IMR-90 (cell line): ENCODE data around the gene PRKRIP1. TPM values are rescaled to one million over a fixed set of nuclear protein-coding genes. Genes with fewer than 3 reads are reported as not detected.

Experiments
- ATAC-seq: fragments of 200-7000 bp; cut with Tn5 transposase; 2 replicates; pipeline ENCODE4 v1.9.1; 2020; ENCODE audit warnings: low read depth, mild to moderate bottlenecking, moderate library complexity
- BruUV-seq: library from RNA; stranded (reverse); fragments of 400-500 nt; replicated peaks from 2 replicates; lab custom pipeline; 2021; lab: Mats Ljungman, UMichigan
- CTCF ChIA-PET: fragments of 300-600 bp; formaldehyde crosslinking; extraction: SDS; loops from one replicate; lab custom pipeline; 2021; ENCODE audit warnings: antibody characterized with exemption; lab: Yijun Ruan, JAX
- POLR2A ChIA-PET: fragments of 300-600 bp; sonication (Branson Sonifier 250); formaldehyde crosslinking; loops from one replicate; lab custom pipeline; 2022; ENCODE audit warnings: antibody characterized with exemption; ENCODE audit not compliant: unreplicated experiment; lab: Charles Lee
- DNase-seq: peaks from one replicate; pipeline ENCODE4 v3.0.0; 2013
- H2AFZ ChIP-seq: replicated peaks from 2 replicates; pipeline ENCODE3; 2013; ENCODE audit warnings: low read length, mild to moderate bottlenecking; ENCODE audit not compliant: poor library complexity
- H2AK5ac ChIP-seq: 2 replicates; pipeline ENCODE4 v1.6.1; 2013; ENCODE audit warnings: low read depth, low read length, inconsistent platforms
- H2AK9ac ChIP-seq: replicated peaks from 2 replicates; pipeline ENCODE3; 2013; ENCODE audit warnings: mild to moderate bottlenecking, low read depth, low read length, moderate library complexity; ENCODE audit not compliant: poor library complexity
- H2BK120ac ChIP-seq: 2 replicates; pipeline ENCODE4 v1.6.1; 2013; ENCODE audit warnings: low read depth, low read length, inconsistent platforms
- H2BK15ac ChIP-seq: 3 replicates; pipeline ENCODE4 v1.6.1; 2013; ENCODE audit warnings: low read depth, low read length, inconsistent platforms
- H2BK20ac ChIP-seq: 2 replicates; pipeline ENCODE4 v1.6.1; 2013; ENCODE audit warnings: low read depth, mild to moderate bottlenecking, inconsistent platforms, low read length, moderate library complexity
- H2BK5ac ChIP-seq: 2 replicates; pipeline ENCODE4 v1.6.1; 2013; ENCODE audit warnings: mild to moderate bottlenecking, low read depth, low read length, inconsistent platforms; ENCODE audit not compliant: poor library complexity, severe bottlenecking
- H3K14ac ChIP-seq: replicated peaks from 2 replicates; pipeline ENCODE4 v1.6.1; 2013; ENCODE audit warnings: low read depth, low read length, inconsistent platforms
- H3K18ac ChIP-seq: 2 replicates; pipeline ENCODE4 v1.6.1; 2013; ENCODE audit warnings: low read depth, low read length, control low read depth
- H3K23ac ChIP-seq: 2 replicates; pipeline ENCODE4 v1.6.1; 2013; ENCODE audit warnings: low read depth, low read length, inconsistent platforms
- H3K27ac ChIP-seq: 2 replicates; pipeline ENCODE4 v1.5.1; 2013; ENCODE audit warnings: mild to moderate bottlenecking, control low read depth, low read length; ENCODE audit not compliant: insufficient read depth
- H3K27me3 ChIP-seq: 2 replicates; pipeline ENCODE4 v1.6.1; 2013; ENCODE audit warnings: low read length; ENCODE audit not compliant: control insufficient read depth, insufficient read depth
- H3K36me3 ChIP-seq: 2 replicates; pipeline ENCODE4 v1.6.1; 2013; ENCODE audit warnings: low read length, mixed read lengths; ENCODE audit not compliant: control insufficient read depth, insufficient read depth
- H3K4ac ChIP-seq: 2 replicates; pipeline ENCODE4 v1.6.1; 2013; ENCODE audit warnings: low read depth, low read length, inconsistent platforms
- H3K4me1 ChIP-seq: 2 replicates; pipeline ENCODE4 v1.6.1; 2013; ENCODE audit warnings: low read length, mixed read lengths; ENCODE audit not compliant: control insufficient read depth, insufficient read depth
- H3K4me2 ChIP-seq: 2 replicates; pipeline ENCODE4 v1.6.1; 2013; ENCODE audit warnings: low read depth, mild to moderate bottlenecking, control low read depth, low read length, moderate library complexity
- H3K4me3 ChIP-seq: 2 replicates; pipeline ENCODE4 v1.5.1; 2013; ENCODE audit warnings: low read depth, mild to moderate bottlenecking, control low read depth, low read length, moderate library complexity; ENCODE audit not compliant: insufficient read depth
- H3K56ac ChIP-seq: 2 replicates; pipeline ENCODE4 v1.6.1; 2013; ENCODE audit warnings: low read length, inconsistent platforms; ENCODE audit not compliant: insufficient read depth; ENCODE audit errors: extremely low read depth
- H3K79me1 ChIP-seq, 2 experiments: 2 replicates each; pipeline ENCODE4 v1.6.1; 2013; ENCODE audit warnings: low read length in 2 of 2, inconsistent platforms in 1 of 2, low read depth in 1 of 2
- H3K9ac ChIP-seq: 2 replicates; pipeline ENCODE4 v1.6.1; 2013; ENCODE audit warnings: low read depth, low read length, control low read depth
- H3K9me1 ChIP-seq: 2 replicates; pipeline ENCODE4 v1.6.1; 2013; ENCODE audit warnings: low read length, inconsistent platforms; ENCODE audit not compliant: insufficient read depth
- H3K9me3 ChIP-seq: 2 replicates; pipeline ENCODE4 v1.6.1; 2013; ENCODE audit warnings: low read length; ENCODE audit not compliant: control insufficient read depth, insufficient read depth
- H4K20me1 ChIP-seq: 2 replicates; pipeline ENCODE4 v1.6.1; 2013; ENCODE audit warnings: low read length, inconsistent platforms; ENCODE audit not compliant: insufficient read depth
- H4K5ac ChIP-seq: 2 replicates; pipeline ENCODE4 v1.6.1; 2013; ENCODE audit warnings: mild to moderate bottlenecking, low read depth, low read length, control low read depth
- H4K8ac ChIP-seq, 2 experiments: 2 replicates each; pipeline ENCODE4 v1.6.1; 2013; ENCODE audit warnings: low read depth in 2 of 2, low read length in 2 of 2, control low read depth in 1 of 2, inconsistent platforms in 1 of 2
- H4K91ac ChIP-seq: 2 replicates; pipeline ENCODE4 v1.6.1; 2013; ENCODE audit warnings: low read depth, low read length, inconsistent platforms; ENCODE audit not compliant: insufficient read depth
- BHLHE40 ChIP-seq: fragments of 150-350 bp; IDR thresholded peaks from 2 replicates; pipeline ENCODE4 v1.6.1; 2016; ENCODE audit warnings: mild to moderate bottlenecking, low read depth, low read length
- CEBPB ChIP-seq: IDR thresholded peaks from 2 replicates; pipeline ENCODE4 v1.6.1; 2012; ENCODE audit warnings: low read depth, low read length, improper control_type of control experiment
- CHD1 ChIP-seq: IDR thresholded peaks from 2 replicates; pipeline ENCODE4 v1.6.1; 2012; ENCODE audit warnings: low read depth, low read length, improper control_type of control experiment
- CTCF ChIP-seq: conservative IDR thresholded peaks from 2 replicates; pipeline ENCODE4 v1.5.1; 2012; ENCODE audit warnings: mild to moderate bottlenecking, low read depth, low read length, improper control_type of control experiment
- ELK1 ChIP-seq: fragments of 150-350 bp; IDR thresholded peaks from 2 replicates; pipeline ENCODE4 v1.6.1; 2016; ENCODE audit warnings: low read depth, mild to moderate bottlenecking, low read length, moderate library complexity, borderline replicate concordance
- FOS ChIP-seq: fragments of 150-350 bp; IDR thresholded peaks from 2 replicates; pipeline ENCODE4 v1.6.1; 2016; ENCODE audit warnings: low read depth, low read length
- MAFK ChIP-seq: IDR thresholded peaks from 2 replicates; pipeline ENCODE4 v1.6.1; 2012; ENCODE audit warnings: low read depth, low read length, improper control_type of control experiment
- MAZ ChIP-seq: IDR thresholded peaks from 2 replicates; pipeline ENCODE4 v1.6.1; 2012; ENCODE audit warnings: low read depth, mild to moderate bottlenecking, low read length, improper control_type of control experiment, moderate library complexity, borderline replicate concordance
- MXI1 ChIP-seq: IDR thresholded peaks from 2 replicates; pipeline ENCODE4 v1.6.1; 2012; ENCODE audit warnings: low read depth, mild to moderate bottlenecking, low read length, moderate library complexity, borderline replicate concordance
- NFE2L2 ChIP-seq: fragments of 150-350 bp; IDR thresholded peaks from 2 replicates; pipeline ENCODE4 v1.6.1; 2016; ENCODE audit warnings: low read depth, mild to moderate bottlenecking, low read length
- POLR2A ChIP-seq: IDR thresholded peaks from 2 replicates; pipeline ENCODE4 v1.6.1; 2012; ENCODE audit warnings: mild to moderate bottlenecking, low read depth, low read length
- RAD21 ChIP-seq: IDR thresholded peaks from 2 replicates; pipeline ENCODE4 v1.6.1; 2012; ENCODE audit warnings: low read length, improper control_type of control experiment
- RCOR1 ChIP-seq: IDR thresholded peaks from 2 replicates; pipeline ENCODE4 v1.6.1; 2012; ENCODE audit warnings: mild to moderate bottlenecking, low read length, improper control_type of control experiment; ENCODE audit not compliant: insufficient replicate concordance
- RFX5 ChIP-seq: IDR thresholded peaks from 2 replicates; pipeline ENCODE4 v1.8.0; 2012; ENCODE audit warnings: low read depth, mild to moderate bottlenecking, low read length, moderate library complexity
- SMC3 ChIP-seq: fragments of 150-350 bp; IDR thresholded peaks from 2 replicates; pipeline ENCODE4 v1.6.1; 2016; ENCODE audit warnings: low read depth, mild to moderate bottlenecking, antibody characterized with exemption, low read length, moderate library complexity
- WGBS, 2 experiments: methylation state at CpG; one replicate each; pipeline versions ENCODE4 v1.1.5 to v1.1.7; 2013; ENCODE audit warnings: missing lambda C conversion rate in 2 of 2; ENCODE audit not compliant: insufficient read length in 1 of 2; ENCODE audit errors: extremely low coverage in 2 of 2; 5-methylcytosine and 5-hydroxymethylcytosine counted together
- dilution Hi-C: fragments of 300-500 bp; cut with HindIII; formaldehyde crosslinking; loops from one replicate; pipeline ENCODE4 v1.14.3; 2018; ENCODE audit warnings: low sequenced_read_pairs; ENCODE audit not compliant: unreplicated experiment
- in situ Hi-C: fragments of 300-500 bp; cut with MboI; formaldehyde crosslinking; loops from 3 replicates; pipeline ENCODE4 v1.14.3; 2019; ENCODE audit warnings: low sequenced_read_pairs, inconsistent platforms, mixed read lengths
- intact Hi-C: fragments of 100-400 bp; cut with micrococcal nuclease; formaldehyde crosslinking; loops from 2 replicates; pipeline ENCODE4 v1.10.0; 2022
- polyA plus RNA-seq, 3 experiments: library from polyadenylated mRNA; depleted of rRNA; stranded (reverse); fragments of >200 nt; gene quantifications; 2 replicates each; pipeline ENCODE4 v1.2.3, GENCODE V29; 2012; ENCODE audit warnings: low replicate concordance in 1 of 3
- total RNA-seq: library from RNA; depleted of rRNA; stranded (reverse); fragments of >200 nt; gene quantifications from 2 replicates; pipeline ENCODE4 v1.2.3, GENCODE V29; 2012
- TF ChIP-seq, protein P1 (sequence below): fragments of 150-350 bp; IDR thresholded peaks from 2 replicates; pipeline ENCODE4 v1.6.1; 2017; ENCODE audit warnings: mild to moderate bottlenecking, antibody characterized with exemption, low read length, low read depth

PRKRIP1 gene
- total and polyA plus RNA-seq, 2 of the 4 experiments (the other 2 are of a cell fraction): 6.5 to 21.6 TPM

GRCh38 chr7:102424787-102425218 lies 28.6 kb downstream of the PRKRIP1 start:
- DNase-seq (no peak), ATAC-seq (no peak)
- Histone ChIP-seq H3K9me1 (no peaks in the 10 kb centered on the region), H3K9ac (no peak overlapping the region), H4K20me1 (no peaks in the 10 kb centered on the region; the same call in none of the 2 replicates), H2BK15ac (no peak overlapping the region), H3K4me2 (no peak overlapping the region), H4K5ac (no peak overlapping the region), H3K9me3 (no peaks in the 10 kb centered on the region), H3K23ac (no peak overlapping the region), H3K18ac (no peak overlapping the region), H3K4me1 (no peaks in the 10 kb centered on the region), H2AK5ac (no peak overlapping the region), H2BK5ac (no peak overlapping the region), H3K14ac (no peak overlapping the region), H4K8ac (no peak overlapping the region), H2BK120ac (no peak overlapping the region), H3K27ac (no peak overlapping the region), H3K36me3 (peaks cover 42% of the 10 kb centered on the region), H2BK20ac (no peak overlapping the region), H3K4me3 (no peak overlapping the region), H4K91ac (no peak overlapping the region), H3K4ac (no peak overlapping the region), H2AFZ (no peak overlapping the region), H3K79me1 (peaks cover 11 to 20% of the 10 kb centered on the region in 2 experiments), H3K56ac (no peak overlapping the region), H3K27me3 (no peaks in the 10 kb centered on the region), H2AK9ac (no peak overlapping the region)
- intact Hi-C loops: no loop called here
- dilution Hi-C loops: no loop called here
- CTCF ChIA-PET: no interaction called here
- TF ChIP-seq CEBPB (no peak), BHLHE40 (no peak), MAFK (no peak), RCOR1 (no peak), ELK1 (no peak), CHD1 (no peak), POLR2A (no peak), FOS (no peak), MAZ (no peak), NFE2L2 (no peak), RFX5 (no peak), CTCF (no peak), RAD21 (no peak), MXI1 (no peak), SMC3 (no peak)
- TF ChIP-seq, protein P1, sequence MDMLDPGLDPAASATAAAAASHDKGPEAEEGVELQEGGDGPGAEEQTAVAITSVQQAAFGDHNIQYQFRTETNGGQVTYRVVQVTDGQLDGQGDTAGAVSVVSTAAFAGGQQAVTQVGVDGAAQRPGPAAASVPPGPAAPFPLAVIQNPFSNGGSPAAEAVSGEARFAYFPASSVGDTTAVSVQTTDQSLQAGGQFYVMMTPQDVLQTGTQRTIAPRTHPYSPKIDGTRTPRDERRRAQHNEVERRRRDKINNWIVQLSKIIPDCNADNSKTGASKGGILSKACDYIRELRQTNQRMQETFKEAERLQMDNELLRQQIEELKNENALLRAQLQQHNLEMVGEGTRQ: no peak
- no TSS peak for BruUV-seq
- in situ Hi-C loops: no loop called here
- 95% methylated on average over 3 of the region's 13 CpGs; no CpG with 5 or more reads in 1 of the 2 experiments for WGBS, 2 experiments
- POLR2A ChIA-PET: no interaction called here
